OCI-M1 (cell line): ENCODE results near the gene ODR4.
"Not testable (repeated sequence)": the region's sequence is repeated elsewhere in the genome, so short reads cannot be mapped to it uniquely, and the experiment has no call there.

Experiments used
- DNase-seq: peaks from one replicate; lab custom pipeline; 2025; lab: John Stamatoyannopoulos, UW

Gene ODR4

GRCh38 chr1:186375152-186375928 lies at the start of gene ODR4, which contains the start of gene TPR:
ODR4 (plus strand) TSS chr1:186375838; CDS start chr1:186379786, 3,948 bp downstream.
TPR (minus strand) TSS chr1:186375253; CDS start chr1:186375028, 225 bp downstream.
- peak; percentile 100 for DNase-seq

GRCh38 chr1:186326009-186326408 lies 49.6 kb upstream of the ODR4 start:
- DNase-seq: no peak

DNA sequence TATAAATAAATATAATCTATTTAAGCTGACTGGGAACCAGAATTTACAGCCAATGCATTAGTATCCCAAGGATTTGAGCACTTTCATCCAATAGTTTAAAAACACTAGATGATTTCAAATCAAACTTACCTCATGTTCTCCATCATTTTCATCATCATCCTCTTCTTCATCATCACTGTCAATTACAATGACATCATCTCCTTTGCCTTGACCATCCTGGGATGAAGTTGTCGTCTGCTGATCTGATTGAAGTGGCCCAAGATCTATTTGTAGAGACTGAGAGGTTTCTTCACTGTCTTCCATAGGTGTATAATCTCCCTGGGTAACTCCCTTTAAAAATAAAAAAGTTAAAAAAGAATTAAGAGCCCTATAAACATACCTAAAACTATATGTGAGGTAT lies 48.3 kb upstream of the ODR4 start:
- DNase-seq: no peak

- DNase-seq: no peak
Observed at GRCh38 chr1:186330758-186331157, 44.9 kb upstream of the ODR4 start.

DNA sequence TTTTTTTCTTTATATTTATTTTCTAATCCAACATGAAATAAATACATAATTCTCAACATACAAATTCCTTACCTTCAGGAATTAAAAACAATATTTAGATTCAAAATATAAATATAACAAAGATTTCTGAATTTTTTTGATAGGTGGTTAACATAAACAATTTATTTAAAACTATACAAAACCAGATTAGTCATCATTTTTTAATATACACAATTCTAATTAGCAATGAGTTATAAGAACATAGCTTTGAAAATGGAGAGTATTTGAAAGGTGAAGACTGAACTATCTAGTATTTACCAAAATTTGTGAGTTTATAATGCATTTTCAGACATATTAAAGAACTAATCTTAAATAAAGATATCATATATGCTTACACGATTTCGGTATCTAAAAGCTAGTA lies 38.1 kb upstream of the ODR4 start:
- no peak for DNase-seq

GRCh38 chr1:186340772-186341171 lies 34.9 kb upstream of the ODR4 start:
- no peak for DNase-seq

GRCh38 chr1:186347837-186348691 lies 27.6 kb upstream of the ODR4 start:
- not testable (repeated sequence) for DNase-seq

DNA sequence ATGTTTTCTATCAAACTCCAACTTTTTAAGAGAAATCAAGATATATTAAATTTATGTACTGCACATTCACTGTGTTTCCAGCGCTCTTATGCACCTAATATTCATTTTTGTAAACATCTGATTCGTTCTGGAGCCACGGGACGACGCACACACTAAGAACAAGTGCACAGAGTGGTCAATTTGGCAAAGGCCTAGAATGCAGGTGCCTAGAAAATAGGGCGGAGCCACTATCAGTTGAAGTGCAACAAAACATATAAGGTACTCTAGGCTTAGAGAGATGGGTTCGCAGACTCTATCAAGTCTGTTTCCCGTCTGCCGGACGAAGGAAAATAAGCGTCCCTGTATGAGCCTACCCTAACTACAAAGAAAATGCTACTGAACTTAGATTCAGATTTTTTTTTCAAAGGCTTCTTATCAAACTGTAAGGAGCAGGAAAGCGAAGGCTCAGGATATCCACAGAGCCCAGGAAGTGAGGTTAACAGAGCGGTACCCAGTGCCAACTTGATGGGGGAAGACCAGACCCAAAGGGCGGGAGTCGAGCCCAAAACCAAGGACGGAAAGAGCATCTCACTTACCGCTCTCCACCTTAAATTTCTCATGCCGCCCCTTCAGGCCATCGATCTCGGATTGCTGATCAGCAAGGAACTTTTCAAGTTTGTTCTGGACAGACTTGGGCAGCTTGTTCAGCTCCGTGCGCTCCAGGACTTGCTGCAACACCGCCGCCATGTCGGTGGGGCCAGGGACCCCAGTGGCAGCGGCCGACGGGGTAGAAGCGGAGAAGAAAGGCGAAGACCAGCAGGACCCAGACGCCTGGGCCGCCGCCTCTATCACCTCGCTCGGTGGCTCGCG lies 1.1 kb upstream of the ODR4 start:
- peak; percentile 78 for DNase-seq

- DNase-seq: no peak
Observed at GRCh38 chr1:186375929-186376319, 286 bp downstream of the ODR4 start.

DNA sequence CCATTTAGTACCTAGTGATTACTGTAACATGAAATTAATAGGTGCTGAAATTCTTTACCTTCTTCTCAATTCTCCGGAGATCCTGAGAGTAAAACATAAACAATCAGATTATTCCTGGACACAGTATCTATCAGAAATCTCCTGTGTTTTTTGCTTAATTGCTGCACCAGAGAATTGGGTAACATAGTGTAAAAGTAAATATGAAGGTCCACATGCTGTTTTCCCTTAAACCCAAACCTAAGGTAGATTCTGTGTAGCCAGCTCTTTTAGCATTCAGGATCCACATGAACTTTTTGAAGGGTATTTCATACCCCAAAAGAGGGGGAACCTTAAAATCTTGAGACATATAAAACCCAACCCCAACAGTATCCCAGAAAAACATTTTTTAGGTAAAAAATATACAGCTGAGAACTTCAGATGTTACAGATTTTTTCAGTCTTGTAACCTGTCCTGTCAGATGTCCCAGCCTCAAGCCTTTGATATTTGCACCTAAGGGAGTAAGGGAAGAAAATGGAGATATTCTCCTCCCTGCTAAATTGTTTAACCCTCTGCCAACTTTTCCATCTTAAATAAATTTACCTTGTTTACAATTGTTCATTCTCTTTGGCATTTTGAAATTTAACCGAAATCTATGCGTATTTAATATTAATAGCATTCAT lies 11.2 kb downstream of the ODR4 start:
- DNase-seq: no peak

DNA sequence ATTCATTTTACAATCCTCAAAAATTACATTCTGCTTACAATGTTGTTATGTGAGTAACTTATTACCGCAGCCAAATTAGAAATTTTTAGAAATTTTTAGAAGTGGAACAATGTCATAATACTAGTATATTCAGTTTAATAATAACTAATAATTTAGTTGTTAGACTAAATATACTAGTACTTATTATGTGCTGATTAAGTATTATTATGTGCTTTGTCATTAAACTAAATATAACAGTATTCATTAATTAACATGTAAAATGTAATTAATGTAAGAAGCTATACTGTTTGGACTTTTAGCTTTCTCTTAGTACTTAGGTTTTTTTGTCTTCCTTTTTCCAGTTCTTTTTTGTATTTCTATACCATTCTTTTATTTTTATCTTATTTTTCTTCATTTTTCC lies 15.3 kb downstream of the ODR4 start:
- DNase-seq: no peak

DNA sequence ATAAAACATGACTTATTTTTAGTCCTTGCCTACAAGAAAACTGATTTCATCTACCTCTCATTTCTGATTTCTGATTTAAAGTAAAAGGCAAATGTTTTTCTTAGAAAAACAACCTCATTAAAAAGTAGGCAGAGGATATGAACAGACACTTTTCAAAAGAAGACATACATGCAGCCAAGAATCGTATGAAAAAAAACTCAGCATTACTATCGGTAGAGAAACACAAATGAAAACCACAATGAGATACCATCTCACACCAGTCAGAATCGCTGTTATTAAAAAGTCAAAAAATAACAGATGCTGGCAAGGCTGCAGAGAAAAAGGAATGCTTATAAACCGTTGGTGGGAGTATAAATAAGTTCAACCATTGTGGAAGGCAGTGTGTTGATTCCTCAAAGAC lies 16.2 kb downstream of the ODR4 start:
- DNase-seq: no peak

- DNase-seq: not testable (repeated sequence)
Observed at GRCh38 chr1:186392711-186393110, 17.1 kb downstream of the ODR4 start.

- DNase-seq: not testable (repeated sequence)
Observed at GRCh38 chr1:186401446-186401845, 25.8 kb downstream of the ODR4 start.

- DNase-seq: no peak
Observed at GRCh38 chr1:186403632-186404031, 28.0 kb downstream of the ODR4 start.

DNA sequence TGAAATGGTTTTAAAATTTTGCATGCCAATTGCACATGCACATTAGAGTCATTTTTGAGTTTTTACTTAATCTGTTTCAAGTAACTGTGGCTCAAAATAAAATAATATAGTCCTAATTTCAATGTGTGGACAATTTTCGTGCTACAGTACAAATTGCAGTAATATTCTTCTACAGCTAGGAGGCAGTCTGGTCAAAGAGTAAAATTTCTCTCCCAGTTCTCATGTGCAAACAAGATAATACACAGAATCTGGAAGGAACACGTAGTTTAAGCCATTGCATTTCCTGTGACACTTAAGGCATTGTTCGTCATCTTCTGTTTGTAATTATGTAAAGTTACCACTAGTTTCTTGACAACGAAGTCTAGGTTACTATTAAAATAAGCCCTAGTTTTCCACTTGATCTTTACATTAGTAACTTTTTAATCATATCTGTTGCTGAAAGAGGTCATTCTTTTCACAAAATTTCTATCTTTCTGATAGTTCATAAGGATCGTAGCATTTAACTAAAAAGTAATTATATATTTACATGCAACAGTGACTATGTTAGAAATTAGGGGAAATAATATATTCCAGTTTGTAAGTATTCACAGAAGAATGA lies 28.9 kb downstream of the ODR4 start:
- peak; percentile 87 for DNase-seq

DNA sequence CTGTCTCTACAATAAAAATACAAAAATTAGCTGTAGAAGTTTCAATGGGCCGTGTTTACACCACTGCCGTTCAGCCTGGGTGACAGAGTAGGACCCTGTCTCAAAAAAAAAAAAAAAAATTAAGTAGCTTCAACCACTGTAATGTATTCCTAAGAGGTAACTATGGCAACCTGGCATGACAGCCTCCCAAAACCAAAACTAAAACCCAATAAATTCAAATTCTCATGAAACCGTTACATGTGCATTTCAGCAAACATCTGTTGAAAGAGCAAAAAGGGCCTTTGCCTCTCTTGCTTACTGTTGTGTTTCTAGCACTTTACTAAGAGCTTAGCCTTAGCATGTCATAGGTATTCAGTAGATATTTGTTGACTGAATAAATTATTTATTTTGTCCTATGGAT lies 33.5 kb downstream of the ODR4 start:
- no peak for DNase-seq

DNA sequence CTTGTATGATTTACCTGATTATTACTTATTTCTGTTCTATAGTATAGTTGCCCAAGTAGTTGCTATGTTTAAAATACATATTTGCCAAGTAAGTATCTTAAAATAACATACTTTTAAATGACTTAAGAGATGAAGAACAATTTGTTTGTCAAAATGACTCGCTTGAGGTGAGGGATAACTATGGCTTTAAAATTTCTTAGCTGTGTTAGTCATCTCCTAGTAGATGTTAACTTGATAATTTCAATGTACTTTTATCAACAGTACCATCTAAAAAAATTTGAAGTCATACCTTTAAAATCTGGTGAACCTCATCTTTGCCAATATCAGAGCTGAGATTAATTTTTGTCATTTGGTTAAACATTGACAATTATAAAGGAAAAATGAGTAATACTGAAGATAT lies 37.7 kb downstream of the ODR4 start:
- no peak for DNase-seq

GRCh38 chr1:186418503-186418902 lies 42.9 kb downstream of the ODR4 start:
- DNase-seq: no peak

DNA sequence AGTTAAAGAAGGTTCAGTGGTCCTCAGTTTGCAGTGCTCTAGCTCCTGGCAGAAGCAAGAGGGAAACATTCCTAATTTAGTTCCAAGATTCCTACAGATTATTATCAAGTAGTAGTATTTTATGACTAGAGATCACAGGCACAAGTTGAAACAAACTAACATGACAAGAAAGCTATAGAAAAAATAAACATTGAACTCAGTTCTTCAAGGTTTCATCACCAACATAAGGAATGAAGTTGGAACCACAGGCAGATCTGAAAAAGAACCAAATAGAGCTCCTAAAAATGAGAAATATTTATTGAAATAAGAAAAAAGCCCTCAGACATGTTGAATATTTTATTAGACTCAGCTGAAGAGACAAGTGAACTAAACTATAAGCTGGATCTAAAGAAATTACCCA lies 44.7 kb downstream of the ODR4 start:
- DNase-seq: no peak

DNA sequence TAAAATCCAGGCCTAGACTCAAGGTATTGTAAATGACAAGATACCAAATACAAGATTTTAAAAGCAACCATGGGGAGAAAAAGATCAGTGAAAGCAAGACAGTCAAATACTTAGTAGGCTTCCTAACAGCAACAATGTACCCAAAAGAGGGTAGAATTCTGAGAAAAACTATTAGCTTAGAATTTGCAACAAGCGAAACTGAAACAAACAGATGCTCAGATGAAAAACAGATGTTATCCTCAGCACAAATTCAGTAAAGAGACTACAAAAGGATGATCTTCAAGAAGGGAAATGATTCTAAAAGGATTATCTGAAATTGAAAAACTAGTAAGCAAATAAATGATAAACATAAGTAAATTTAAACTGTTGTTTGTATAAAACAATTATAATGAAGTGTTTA lies 45.3 kb downstream of the ODR4 start:
- DNase-seq: peak; percentile 61
